NK-92 (cell line): ENCODE measurements around the gene PGPEP1.
"Not testable (repeated sequence)": the region's sequence is repeated elsewhere in the genome, so short reads cannot be mapped to it uniquely, and the experiment has no call there.

ENCODE experiments used
- DNase-seq: peaks from one replicate; lab custom pipeline; 2025; ENCODE audit not compliant: unreplicated experiment; lab: John Stamatoyannopoulos, UW

PGPEP1 gene

DNA sequence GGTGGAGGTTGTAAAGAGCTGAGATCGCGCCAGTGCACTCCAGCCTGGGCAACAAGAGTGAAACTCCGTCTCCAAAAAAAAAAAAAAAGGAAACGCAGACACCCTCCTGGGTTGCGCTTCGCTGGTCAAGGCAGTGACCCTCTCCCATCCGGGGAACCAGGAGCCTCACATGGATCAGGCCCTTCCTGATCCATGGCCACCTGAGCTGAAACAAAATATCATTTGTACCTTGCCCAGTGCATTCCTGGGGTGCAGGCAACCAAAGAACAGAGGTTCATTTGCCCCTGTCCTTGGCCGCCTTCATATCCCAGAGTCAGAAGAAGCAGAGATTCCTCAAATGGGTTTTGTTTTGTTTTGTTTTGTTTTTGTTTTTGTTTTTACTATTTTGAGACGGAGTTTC is 9.5 kb upstream of the PGPEP1 start:
- no peak for DNase-seq

- no peak for DNase-seq
Observed at GRCh38 chr19:18332917-18333530, 7.4 kb upstream of the PGPEP1 start.

DNA sequence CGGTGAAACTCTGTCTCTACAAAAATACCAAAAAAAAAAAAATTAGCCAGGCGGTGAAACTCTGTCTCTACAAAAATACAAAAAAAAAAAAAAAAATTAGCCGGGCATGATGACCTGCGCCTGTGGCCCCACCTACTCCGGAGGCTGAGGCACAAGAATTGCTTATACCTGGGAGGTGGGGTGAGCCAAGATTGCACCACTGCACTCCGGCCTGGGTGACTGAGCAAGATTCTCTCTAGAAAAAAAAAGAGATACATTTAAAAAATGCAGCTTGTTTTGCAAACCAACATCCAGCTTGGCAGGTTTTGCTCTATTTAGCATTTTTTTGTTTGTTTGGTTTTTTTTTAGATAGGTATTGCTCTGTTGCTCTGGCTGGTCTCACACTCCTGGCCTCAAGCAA is 6.7 kb upstream of the PGPEP1 start:
- no peak for DNase-seq

GRCh38 chr19:18336121-18336520 is 4.3 kb upstream of the PGPEP1 start:
- no peak for DNase-seq

- DNase-seq: no peak
Observed at GRCh38 chr19:18338541-18338940, 1.9 kb upstream of the PGPEP1 start.

DNA sequence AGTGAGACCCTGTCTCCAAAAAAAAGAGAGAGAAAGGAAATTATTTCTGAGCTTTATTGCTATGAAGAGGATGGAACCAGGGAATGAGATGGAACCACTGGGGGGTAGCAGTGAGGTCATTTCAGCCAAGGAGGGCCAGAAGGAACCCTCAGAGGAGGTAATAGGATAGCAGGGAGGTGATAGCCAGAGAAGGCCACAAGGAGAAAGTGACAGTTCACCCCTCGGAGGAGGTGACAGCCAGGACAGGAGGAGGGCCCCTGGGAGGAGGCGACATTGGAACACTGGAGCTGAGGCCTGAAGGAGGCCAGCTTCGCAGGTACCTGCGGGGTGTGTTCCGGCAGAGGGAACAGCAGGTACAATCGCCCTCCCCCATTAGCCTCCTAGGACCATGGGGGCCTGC is 675 bp upstream of the PGPEP1 start:
- DNase-seq: no peak

DNA sequence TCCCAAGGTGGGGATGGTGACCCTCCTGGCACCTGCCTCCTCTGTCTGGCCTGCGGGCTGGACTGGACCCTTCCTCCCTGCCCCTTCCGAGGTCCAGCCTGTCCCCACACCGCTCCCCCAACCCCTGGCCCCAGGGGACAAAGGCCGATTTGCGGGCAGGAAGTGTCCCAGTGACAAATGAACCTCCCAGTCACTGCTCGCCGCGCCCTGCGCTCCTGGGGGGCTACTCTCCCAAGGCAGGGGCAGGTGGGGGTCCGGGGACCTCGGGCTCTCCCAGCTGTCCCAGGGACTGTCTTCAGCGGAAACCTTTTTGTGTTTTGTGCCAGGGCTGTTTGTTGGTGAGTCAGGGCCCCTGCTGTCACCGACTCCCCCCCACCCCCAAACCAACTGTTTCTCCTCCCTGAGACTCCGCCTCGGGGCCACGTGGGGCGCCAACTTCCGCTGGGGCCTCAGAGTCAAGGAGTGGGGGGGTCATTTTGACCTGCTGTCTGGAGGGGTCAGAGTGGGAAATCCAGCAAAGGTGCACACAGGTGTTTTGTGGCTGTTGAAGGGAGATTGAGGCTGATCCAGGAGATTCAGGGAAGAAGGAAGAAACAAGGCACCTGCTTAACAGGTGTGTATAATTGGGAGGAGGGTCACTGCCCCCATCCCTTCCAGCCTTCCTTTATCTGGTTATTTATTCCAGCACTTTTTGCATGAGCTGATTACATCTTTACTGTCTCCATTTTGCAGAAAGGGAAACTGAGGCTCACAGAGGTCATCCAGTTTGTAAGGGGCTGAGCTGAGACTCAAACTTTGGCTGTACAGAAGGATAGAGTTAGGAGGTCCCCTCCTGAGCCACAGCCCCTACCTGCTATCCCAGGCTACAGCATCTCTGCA is 831 bp downstream of the PGPEP1 start:
- DNase-seq: no peak

GRCh38 chr19:18342090-18342632 is 1.8 kb downstream of the PGPEP1 start:
- DNase-seq: no peak

DNA sequence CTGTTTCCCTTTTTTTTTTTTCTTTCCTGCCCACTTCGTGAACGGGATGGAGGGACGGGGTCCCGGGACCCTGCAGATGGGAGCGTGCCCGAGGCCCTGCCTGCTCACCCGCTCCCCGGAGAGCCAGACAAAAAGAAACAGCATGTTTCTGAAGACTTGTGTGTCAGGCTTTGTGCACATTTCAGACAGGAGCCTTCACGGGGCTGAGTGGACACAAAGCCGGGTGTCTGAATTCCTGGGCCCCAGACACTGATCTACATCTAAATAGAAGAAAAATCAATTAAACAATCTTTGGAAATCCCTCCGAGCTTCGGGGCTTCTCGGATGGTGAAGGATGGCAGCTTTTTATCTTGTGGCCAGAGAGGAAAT is 4.2 kb downstream of the PGPEP1 start:
- DNase-seq: no peak

DNA sequence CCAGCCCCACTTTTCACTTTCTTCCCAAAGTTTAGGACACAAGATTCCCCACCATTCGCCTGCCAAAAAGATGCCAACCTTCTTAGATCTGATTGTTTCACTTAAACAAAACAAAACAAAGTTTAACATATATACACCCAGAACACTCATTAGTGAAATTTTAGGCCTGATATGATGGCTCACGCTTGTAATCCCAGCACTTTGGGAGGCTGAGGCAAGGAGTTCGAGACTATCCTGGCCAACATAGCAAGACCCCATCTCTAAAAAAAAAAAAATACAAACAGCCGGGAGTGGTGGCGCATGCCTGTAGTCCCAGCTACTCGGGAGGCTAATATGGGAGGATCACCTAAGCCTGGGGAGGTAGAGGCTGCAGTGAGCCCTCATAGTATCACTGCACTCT is 4.9 kb downstream of the PGPEP1 start:
- DNase-seq: no peak

GRCh38 chr19:18346091-18346490 is 5.7 kb downstream of the PGPEP1 start:
- DNase-seq: no peak

DNA sequence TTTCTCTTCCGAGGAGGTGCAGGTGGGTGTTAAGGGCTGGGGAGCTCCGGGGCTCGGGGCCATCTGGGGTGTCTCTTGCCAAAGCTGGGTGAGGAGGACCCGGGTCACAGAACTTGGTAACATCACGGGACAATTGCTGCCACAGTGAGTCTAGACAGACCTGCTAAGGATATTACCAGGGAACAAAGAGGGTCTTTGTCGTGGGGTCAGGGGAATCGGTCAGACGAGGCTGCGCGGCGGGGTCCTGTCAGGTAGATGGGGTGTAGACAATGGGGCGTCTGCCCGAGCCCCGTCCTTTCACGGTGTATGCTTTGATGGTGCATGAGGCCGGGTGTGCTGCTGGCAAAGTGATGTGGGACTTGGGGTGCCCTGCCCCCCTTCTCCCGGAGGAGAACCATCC is 7.8 kb downstream of the PGPEP1 start:
- no peak for DNase-seq

GRCh38 chr19:18348818-18349339 is 8.5 kb downstream of the PGPEP1 start:
- DNase-seq: not testable (repeated sequence)

- no peak for DNase-seq
Observed at GRCh38 chr19:18349524-18350128, 9.2 kb downstream of the PGPEP1 start.

DNA sequence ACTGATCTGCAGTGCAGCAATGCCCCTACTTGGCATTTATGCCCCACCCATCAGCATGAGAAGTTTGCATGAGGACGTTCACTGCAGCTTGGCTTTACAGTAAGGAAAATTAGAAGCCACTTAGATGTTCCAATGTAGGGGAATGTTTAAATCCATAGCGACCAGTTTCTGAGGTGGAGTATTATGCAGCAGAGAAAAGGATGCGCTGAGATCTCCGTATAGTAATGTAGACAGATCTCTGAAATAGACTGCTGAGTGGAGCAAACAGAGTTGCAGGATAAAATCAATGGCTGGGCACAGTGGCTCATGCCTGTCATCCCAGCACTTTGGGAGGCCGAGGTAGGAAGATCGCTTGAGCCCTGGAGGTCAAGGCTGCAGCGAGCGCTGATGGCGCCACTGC is 10.1 kb downstream of the PGPEP1 start:
- DNase-seq: no peak

DNA sequence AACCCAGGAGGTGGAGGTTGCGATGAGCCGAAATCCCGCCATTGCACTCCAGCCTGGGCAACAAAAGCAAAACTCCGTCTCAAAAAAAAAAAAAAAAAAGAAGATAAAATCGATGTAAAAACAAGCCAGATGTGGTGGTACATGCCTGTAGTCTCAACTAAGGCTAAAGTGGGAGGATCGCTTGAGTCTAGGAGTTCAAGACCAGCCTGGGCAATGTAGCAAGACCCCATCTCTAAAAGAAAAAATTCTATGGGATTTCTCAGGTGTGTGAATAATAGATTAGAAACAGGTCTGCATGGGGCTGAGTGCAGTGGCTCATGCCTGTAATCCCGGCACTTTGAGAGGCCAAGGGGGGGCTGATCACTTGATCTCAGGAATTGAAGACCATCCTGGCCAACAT is 11.1 kb downstream of the PGPEP1 start:
- no peak for DNase-seq

- DNase-seq: no peak
Observed at GRCh38 chr19:18353378-18354005, 13.1 kb downstream of the PGPEP1 start.

DNA sequence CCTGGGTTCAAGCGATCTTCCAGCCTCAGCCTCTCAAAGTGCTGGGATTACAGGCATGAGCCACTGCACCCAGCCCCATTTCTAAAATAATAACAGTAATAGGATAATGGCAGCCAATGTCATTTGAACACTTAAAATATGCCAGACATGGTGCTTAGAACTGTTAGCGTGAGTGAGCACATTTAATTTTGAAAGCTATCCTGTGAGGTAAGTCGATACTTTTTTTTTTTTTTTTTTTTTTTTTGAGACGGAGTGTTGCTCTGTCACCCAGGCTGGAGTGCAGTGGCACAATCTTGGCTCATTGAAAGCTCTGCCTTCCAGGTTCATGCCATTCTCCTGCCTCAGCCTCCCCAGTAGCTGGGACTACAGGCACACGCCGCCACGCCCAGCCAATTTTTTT is 14.3 kb downstream of the PGPEP1 start:
- not testable (repeated sequence) for DNase-seq

DNA sequence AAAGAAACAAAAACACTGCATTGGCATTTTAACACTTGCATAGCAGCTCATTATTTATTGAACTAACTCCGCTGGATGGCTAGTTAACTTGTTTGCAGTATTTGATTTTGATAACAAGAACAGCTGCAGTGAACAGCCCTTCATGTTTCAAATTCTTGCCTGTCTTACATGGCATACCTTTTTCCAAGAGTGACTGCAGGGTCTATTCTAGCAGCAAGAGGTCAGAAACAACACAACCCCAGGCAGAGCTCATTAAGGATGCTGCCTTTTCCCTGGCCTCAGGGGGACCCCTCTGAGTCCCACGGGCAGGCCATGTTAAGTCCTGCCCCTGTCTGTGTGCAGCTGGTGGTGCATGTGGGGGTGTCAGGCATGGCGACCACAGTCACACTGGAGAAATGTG is 16.6 kb downstream of the PGPEP1 start:
- no peak for DNase-seq

GRCh38 chr19:18361646-18362045 is 21.2 kb downstream of the PGPEP1 start:
- no peak for DNase-seq

GRCh38 chr19:18362934-18363542 is 22.6 kb downstream of the PGPEP1 start:
- DNase-seq: no peak
